Ovary (tissue), 3 donors: ENCODE results near the gene PAGR1.

Experiments
- EP300 ChIP-seq: sonication (generic); formaldehyde crosslinking; IDR thresholded peaks from one replicate; pipeline ENCODE4 v1.6.1; 2017; ENCODE audit warnings: antibody characterized with exemption
- POLR2A ChIP-seq: fragments of 450-650 bp; IDR thresholded peaks from one replicate; pipeline ENCODE4 v1.6.1; 2017; ENCODE audit warnings: antibody characterized with exemption, mild to moderate bottlenecking, moderate library complexity
- TF ChIP-seq, protein P1 (sequence below), 3 donors: fragments of 450-650 bp in 2 of 3; fragments of 200-600 bp in 1 of 3; IDR thresholded peaks; one replicate each; pipeline versions ENCODE4 v1.5.1 to v1.8.0; 2016 to 2022; ENCODE audit warnings: antibody characterized with exemption in 3 of 3, mild to moderate bottlenecking in 1 of 3
- donor health status: DM: no; HTN: no; CAD: no.

DNA sequence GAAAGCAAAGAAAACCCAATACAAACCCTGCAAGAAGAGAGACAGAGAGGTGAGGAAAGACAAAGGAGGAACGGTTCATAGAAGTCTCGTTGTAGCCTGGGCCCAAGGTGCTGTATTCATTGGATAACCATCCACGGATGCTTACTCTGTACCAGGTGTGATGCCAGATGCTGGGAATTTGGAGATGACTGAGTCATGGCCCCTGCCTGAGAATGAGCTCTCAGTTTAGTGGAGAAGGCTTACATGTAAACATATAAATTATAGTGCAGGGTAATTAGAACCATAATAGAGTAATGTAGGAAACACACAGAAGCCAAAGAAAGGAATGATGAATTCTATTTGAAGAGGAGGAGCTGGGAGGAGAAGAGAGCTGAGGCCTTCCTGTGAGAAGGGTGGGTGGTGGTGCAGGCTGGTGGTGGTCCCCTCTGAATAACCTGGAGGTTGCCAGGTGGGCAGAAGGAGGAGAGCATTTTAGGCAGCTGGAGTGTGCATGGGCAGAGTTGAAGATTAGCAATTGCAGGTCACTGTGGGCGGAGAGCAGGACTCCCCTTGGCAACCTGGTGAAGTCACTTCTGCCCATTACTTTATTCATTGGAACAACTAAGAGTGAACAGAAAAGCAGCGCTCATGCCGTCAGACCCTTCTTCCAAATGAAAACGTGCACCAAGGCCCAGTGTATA lies 45.6 kb upstream of the PAGR1 start:
- TF ChIP-seq, protein P1, sequence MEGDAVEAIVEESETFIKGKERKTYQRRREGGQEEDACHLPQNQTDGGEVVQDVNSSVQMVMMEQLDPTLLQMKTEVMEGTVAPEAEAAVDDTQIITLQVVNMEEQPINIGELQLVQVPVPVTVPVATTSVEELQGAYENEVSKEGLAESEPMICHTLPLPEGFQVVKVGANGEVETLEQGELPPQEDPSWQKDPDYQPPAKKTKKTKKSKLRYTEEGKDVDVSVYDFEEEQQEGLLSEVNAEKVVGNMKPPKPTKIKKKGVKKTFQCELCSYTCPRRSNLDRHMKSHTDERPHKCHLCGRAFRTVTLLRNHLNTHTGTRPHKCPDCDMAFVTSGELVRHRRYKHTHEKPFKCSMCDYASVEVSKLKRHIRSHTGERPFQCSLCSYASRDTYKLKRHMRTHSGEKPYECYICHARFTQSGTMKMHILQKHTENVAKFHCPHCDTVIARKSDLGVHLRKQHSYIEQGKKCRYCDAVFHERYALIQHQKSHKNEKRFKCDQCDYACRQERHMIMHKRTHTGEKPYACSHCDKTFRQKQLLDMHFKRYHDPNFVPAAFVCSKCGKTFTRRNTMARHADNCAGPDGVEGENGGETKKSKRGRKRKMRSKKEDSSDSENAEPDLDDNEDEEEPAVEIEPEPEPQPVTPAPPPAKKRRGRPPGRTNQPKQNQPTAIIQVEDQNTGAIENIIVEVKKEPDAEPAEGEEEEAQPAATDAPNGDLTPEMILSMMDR (IDR thresholded peaks at IDR 0.05): no peak
- TF ChIP-seq EP300 (no peak), POLR2A (no peak)
